K562 (cell line): ENCODE data around the gene SLC6A6. TPM values are rescaled to one million over a fixed set of nuclear protein-coding genes. Genes with fewer than 3 reads are reported as not detected.

ENCODE experiments used
- ARID1B ChIP-seq: fragments of 450-650 bp; IDR thresholded peaks from 2 replicates; pipeline ENCODE4 v1.6.1; 2016; ENCODE audit warnings: antibody characterized with exemption, mild to moderate bottlenecking, inconsistent platforms
- BCOR ChIP-seq: fragments of 450-650 bp; IDR thresholded peaks from 2 replicates; pipeline ENCODE4 v1.6.1; 2016
- BDP1 ChIP-seq: IDR thresholded peaks from 3 replicates; pipeline ENCODE4 v1.6.1; 2011; ENCODE audit not compliant: insufficient read length, insufficient read depth
- CBX1 ChIP-seq: sonication (generic); IDR thresholded peaks from 2 replicates; pipeline ENCODE4 v1.6.1; 2016; ENCODE audit warnings: antibody characterized with exemption, low read depth, mild to moderate bottlenecking
- CEBPG ChIP-seq, 3 experiments: fragments of 200-800 bp in 1 of 3; sonication (Bioruptor generic) in 1 of 3; sonication (generic) in 1 of 3; formaldehyde crosslinking in 1 of 3; IDR thresholded peaks in 2 of 3; conservative IDR thresholded peaks in 1 of 3; 2 replicates each; pipeline versions ENCODE4 v1.6.1 to v1.8.0; 2016 to 2022; ENCODE audit warnings: missing compliant biosample characterization in 2 of 3, missing genetic modification characterization in 2 of 3, mild to moderate bottlenecking in 1 of 3, missing genetic modification reagents in 1 of 3
- HIVEP1 ChIP-seq: fragments of 250-450 bp; sonication (Bioruptor Pico); IDR thresholded peaks from 2 replicates; pipeline ENCODE4 v1.4.0; 2020; ENCODE audit warnings: mild to moderate bottlenecking
- HOXB6 ChIP-seq: fragments of 250-450 bp; sonication (Bioruptor Pico); IDR thresholded peaks from 2 replicates; pipeline ENCODE4 v1.5.1; 2022; ENCODE audit warnings: mild to moderate bottlenecking, borderline replicate concordance
- NR2C2 ChIP-seq, 2 experiments: fragments of 200-800 bp in 1 of 2; sonication (Bioruptor generic) in 1 of 2; sonication (generic) in 1 of 2; formaldehyde crosslinking in 1 of 2; IDR thresholded peaks; 2 replicates each; pipeline versions ENCODE4 v1.6.1 to v1.8.0; 2016 to 2022; ENCODE audit warnings: mild to moderate bottlenecking in 1 of 2, missing compliant biosample characterization in 1 of 2, missing genetic modification characterization in 1 of 2, missing genetic modification reagents in 1 of 2
- PCBP1 ChIP-seq: fragments of 200-400 bp; formaldehyde crosslinking; IDR thresholded peaks from 2 replicates; pipeline ENCODE4 v1.6.1; 2018; ENCODE audit warnings: mild to moderate bottlenecking, low read depth, low read length; ENCODE audit not compliant: poor library complexity, severe bottlenecking
- RFX1 ChIP-seq: fragments of 450-650 bp; IDR thresholded peaks from 2 replicates; pipeline ENCODE4 v1.6.1; 2016; ENCODE audit warnings: mild to moderate bottlenecking, moderate library complexity
- SMARCA5 ChIP-seq: fragments of 450-650 bp; IDR thresholded peaks from 2 replicates; pipeline ENCODE4 v1.6.1; 2016
- XRCC5 ChIP-seq: fragments of 200-400 bp; formaldehyde crosslinking; IDR thresholded peaks from 2 replicates; pipeline ENCODE4 v1.6.1; 2017; ENCODE audit warnings: low read depth, mild to moderate bottlenecking, low read length
- ZKSCAN8 ChIP-seq: fragments of 200-800 bp; sonication (Bioruptor generic); IDR thresholded peaks from 2 replicates; pipeline ENCODE4 v1.6.1; 2016; ENCODE audit warnings: missing genetic modification characterization, missing compliant biosample characterization
- ZNF12 ChIP-seq: sonication (generic); formaldehyde crosslinking; IDR thresholded peaks from 2 replicates; pipeline ENCODE4 v1.4.0; 2020; ENCODE audit warnings: mild to moderate bottlenecking, missing genetic modification reagents
- ZNF184 ChIP-seq: sonication (generic); formaldehyde crosslinking; IDR thresholded peaks from 2 replicates; pipeline ENCODE4 v1.5.0; 2020; ENCODE audit warnings: missing genetic modification reagents
- polyA plus RNA-seq, 8 experiments: library from polyadenylated mRNA; depleted of rRNA in 4 of 8; stranded (reverse) in 5 of 8; unstranded in 3 of 8; fragments of >200 nt; fragmentation: Nextera tagmentation in 2 of 8; fragmentation: Illumina TruSeq in 1 of 8; extraction: Ambion mirVana in 2 of 8; extraction: Trizol in 1 of 8; gene quantifications; 2 replicates each; pipeline versions ENCODE4 v1.2.1 to v1.2.3, GENCODE V29; 2011 to 2014; ENCODE audit warnings: inconsistent platforms in 1 of 8, missing spikeins in 1 of 8
- total RNA-seq, 7 experiments: library from RNA; depleted of rRNA in 6 of 7; stranded (reverse); fragments of >200 nt in 6 of 7; fragmentation: Illumina TruSeq in 2 of 7; extraction: Trizol in 2 of 7; gene quantifications; 2 replicates each; pipeline versions ENCODE4 v1.2.1 to v1.2.3, GENCODE V29; 2011 to 2021; ENCODE audit warnings: low replicate concordance in 1 of 7
- TF ChIP-seq, protein P1 (sequence below): sonication (generic); formaldehyde crosslinking; IDR thresholded peaks from 2 replicates; pipeline ENCODE4 v1.8.1; 2023; ENCODE audit warnings: missing genetic modification reagents, mild to moderate bottlenecking, borderline replicate concordance
- TF ChIP-seq, protein P2 (sequence below): fragments of 250-450 bp; sonication (Bioruptor Pico); IDR thresholded peaks from 2 replicates; pipeline ENCODE4 v1.8.0; 2022; ENCODE audit warnings: inconsistent platforms
- TF ChIP-seq, protein P3 (sequence below): fragments of 150-350 bp; conservative IDR thresholded peaks from 2 replicates; pipeline ENCODE4 v1.6.1; 2014; ENCODE audit warnings: low read length

Gene SLC6A6
- total and polyA plus RNA-seq, 9 of the 15 experiments (the other 6 are each of a cell fraction or from before 2014, with no cell fraction given), result 12.3 to 203 (median 93.2) TPM

DNA sequence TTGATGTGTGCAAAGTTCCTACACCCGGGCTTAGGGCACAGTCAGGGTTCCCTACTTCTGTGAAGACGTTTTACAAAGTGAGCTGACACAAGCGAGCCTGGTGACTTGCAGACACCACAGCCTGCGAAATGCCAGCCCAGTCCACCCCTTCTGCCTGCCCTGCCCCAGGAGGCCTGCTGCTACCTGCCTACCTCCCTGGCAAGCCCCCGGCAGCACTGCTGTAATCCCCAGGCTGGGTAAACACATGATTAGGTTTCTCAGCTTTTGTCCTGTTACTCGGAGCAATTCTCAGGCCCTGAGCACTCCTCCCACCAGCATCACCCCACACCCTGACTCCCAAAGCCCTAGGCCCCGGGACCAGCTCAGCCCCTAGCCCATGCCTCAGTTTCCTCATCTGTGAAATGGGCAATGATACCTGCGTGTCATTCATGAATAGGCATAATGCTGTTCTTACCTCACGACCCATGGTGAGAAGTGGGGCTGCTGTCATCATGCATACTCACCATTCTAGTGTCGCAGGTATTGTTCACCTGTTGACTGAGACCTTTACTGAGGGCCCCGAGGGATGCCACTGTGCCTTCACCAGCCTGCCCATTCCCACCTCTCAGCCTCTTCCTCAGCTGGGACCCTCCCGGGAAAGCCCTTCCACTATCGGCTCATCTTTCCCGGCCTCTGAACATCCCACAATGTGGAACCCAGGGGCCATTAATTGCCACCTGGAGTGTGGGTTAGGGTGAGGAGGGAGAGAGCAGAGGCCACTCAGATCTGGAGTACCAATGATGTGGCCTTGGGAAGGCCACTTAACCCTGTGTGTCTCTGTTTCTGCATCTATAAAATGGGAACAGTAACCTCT is 31.5 kb upstream of the SLC6A6 start (continued):
- TF ChIP-seq, protein P1, sequence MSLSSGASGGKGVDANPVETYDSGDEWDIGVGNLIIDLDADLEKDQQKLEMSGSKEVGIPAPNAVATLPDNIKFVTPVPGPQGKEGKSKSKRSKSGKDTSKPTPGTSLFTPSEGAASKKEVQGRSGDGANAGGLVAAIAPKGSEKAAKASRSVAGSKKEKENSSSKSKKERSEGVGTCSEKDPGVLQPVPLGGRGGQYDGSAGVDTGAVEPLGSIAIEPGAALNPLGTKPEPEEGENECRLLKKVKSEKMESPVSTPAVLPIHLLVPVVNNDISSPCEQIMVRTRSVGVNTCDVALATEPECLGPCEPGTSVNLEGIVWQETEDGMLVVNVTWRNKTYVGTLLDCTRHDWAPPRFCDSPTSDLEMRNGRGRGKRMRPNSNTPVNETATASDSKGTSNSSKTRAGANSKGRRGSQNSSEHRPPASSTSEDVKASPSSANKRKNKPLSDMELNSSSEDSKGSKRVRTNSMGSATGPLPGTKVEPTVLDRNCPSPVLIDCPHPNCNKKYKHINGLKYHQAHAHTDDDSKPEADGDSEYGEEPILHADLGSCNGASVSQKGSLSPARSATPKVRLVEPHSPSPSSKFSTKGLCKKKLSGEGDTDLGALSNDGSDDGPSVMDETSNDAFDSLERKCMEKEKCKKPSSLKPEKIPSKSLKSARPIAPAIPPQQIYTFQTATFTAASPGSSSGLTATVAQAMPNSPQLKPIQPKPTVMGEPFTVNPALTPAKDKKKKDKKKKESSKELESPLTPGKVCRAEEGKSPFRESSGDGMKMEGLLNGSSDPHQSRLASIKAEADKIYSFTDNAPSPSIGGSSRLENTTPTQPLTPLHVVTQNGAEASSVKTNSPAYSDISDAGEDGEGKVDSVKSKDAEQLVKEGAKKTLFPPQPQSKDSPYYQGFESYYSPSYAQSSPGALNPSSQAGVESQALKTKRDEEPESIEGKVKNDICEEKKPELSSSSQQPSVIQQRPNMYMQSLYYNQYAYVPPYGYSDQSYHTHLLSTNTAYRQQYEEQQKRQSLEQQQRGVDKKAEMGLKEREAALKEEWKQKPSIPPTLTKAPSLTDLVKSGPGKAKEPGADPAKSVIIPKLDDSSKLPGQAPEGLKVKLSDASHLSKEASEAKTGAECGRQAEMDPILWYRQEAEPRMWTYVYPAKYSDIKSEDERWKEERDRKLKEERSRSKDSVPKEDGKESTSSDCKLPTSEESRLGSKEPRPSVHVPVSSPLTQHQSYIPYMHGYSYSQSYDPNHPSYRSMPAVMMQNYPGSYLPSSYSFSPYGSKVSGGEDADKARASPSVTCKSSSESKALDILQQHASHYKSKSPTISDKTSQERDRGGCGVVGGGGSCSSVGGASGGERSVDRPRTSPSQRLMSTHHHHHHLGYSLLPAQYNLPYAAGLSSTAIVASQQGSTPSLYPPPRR, result no peak
- TF ChIP-seq NR2C2 (CRISPR knock-in tag; IDR thresholded peaks at IDR 0.05) (peak; percentile 14; the same call in 1 of the 2 replicates), NR2C2 (tag; IDR thresholded peaks at IDR 0.05) (no peak), ZNF184 (no peak), HIVEP1 (CRISPR knock-in tag) (no peak), XRCC5 (no peak), HOXB6 (CRISPR knock-in tag) (no peak), ZKSCAN8 (CRISPR knock-in tag) (no peak), ZNF12 (CRISPR knock-in tag) (no peak), CEBPG (CRISPR knock-in tag; IDR thresholded peaks at IDR 0.05) (no peak), CEBPG (tag; conservative IDR thresholded peaks at IDR 0.05 in 1 of 2, IDR thresholded peaks at IDR 0.05 in 1 of 2) (no peak), PCBP1 (no peak), SMARCA5 (peak; percentile 48; the same call in 1 of the 2 replicates), ARID1B (no peak), RFX1 (no peak), CBX1 (0 out of 2 replicates have a peak, but pooled peaks have one; percentile 77), BCOR (peak; percentile 34; the same call in 1 of the 2 replicates), BDP1 (no peak)
- TF ChIP-seq, protein P2, sequence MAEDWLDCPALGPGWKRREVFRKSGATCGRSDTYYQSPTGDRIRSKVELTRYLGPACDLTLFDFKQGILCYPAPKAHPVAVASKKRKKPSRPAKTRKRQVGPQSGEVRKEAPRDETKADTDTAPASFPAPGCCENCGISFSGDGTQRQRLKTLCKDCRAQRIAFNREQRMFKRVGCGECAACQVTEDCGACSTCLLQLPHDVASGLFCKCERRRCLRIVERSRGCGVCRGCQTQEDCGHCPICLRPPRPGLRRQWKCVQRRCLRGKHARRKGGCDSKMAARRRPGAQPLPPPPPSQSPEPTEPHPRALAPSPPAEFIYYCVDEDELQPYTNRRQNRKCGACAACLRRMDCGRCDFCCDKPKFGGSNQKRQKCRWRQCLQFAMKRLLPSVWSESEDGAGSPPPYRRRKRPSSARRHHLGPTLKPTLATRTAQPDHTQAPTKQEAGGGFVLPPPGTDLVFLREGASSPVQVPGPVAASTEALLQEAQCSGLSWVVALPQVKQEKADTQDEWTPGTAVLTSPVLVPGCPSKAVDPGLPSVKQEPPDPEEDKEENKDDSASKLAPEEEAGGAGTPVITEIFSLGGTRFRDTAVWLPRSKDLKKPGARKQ (CRISPR knock-in tag), result no peak
- TF ChIP-seq, protein P3, sequence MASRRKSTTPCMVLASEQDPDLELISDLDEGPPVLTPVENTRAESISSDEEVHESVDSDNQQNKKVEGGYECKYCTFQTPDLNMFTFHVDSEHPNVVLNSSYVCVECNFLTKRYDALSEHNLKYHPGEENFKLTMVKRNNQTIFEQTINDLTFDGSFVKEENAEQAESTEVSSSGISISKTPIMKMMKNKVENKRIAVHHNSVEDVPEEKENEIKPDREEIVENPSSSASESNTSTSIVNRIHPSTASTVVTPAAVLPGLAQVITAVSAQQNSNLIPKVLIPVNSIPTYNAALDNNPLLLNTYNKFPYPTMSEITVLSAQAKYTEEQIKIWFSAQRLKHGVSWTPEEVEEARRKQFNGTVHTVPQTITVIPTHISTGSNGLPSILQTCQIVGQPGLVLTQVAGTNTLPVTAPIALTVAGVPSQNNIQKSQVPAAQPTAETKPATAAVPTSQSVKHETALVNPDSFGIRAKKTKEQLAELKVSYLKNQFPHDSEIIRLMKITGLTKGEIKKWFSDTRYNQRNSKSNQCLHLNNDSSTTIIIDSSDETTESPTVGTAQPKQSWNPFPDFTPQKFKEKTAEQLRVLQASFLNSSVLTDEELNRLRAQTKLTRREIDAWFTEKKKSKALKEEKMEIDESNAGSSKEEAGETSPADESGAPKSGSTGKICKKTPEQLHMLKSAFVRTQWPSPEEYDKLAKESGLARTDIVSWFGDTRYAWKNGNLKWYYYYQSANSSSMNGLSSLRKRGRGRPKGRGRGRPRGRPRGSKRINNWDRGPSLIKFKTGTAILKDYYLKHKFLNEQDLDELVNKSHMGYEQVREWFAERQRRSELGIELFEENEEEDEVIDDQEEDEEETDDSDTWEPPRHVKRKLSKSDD, result no peak
